Right lobe of liver (tissue), 4 donors: ENCODE measurements around the gene CYP2A13.

Source experiments
- CTCF ChIP-seq, 4 donors: fragments of 200-600 bp in 3 of 4; fragments of 450-650 bp in 1 of 4; IDR thresholded peaks; one replicate each; pipeline versions ENCODE4 v1.5.1 to v1.8.0; 2016 to 2022; ENCODE audit warnings: antibody characterized with exemption in 4 of 4, mild to moderate bottlenecking in 2 of 4
- POLR2A ChIP-seq: fragments of 450-650 bp; IDR thresholded peaks from one replicate; pipeline ENCODE4 v1.6.1; 2017; ENCODE audit warnings: antibody characterized with exemption, mild to moderate bottlenecking
- donor health status: DM: no; HTN: no; CAD: no.
- donor health status: DM: no; HTN: no; CAD: no.
- donor health status: DM: no; HTN: yes; CAD: no.

DNA sequence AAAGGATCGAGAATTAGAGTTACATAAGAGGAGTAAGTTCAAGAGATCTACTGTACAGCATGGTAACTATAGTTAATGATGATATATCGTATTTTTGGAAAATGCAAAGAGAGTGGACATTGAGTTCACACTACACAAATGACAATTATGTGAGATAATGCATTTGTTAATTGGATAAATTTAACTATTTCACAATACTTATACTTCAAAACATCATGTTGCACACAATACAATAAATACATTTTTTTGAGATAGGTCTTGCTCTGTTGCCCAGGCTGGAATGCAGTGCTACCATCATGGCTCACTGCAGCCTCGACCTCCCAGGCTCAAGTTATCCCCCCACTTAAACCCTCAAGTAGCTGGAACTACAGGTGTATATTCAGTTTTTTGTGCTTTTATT, 17.9 kb downstream of the CYP2A13 start:
- TF ChIP-seq CTCF (IDR thresholded peaks at IDR 0.05), result no peak
- no peak for TF ChIP-seq POLR2A
